HS-27A (cell line): ENCODE measurements around the gene SLC26A6.
A peak's percentile ranks its signal among the peaks of the same experiment; 100 is the strongest.

Experiments used
- DNase-seq: peaks from one replicate; pipeline ENCODE4 v3.0.0-alpha.2; 2012; ENCODE audit warnings: low read depth, missing footprints

The SLC26A6 gene, protein sequence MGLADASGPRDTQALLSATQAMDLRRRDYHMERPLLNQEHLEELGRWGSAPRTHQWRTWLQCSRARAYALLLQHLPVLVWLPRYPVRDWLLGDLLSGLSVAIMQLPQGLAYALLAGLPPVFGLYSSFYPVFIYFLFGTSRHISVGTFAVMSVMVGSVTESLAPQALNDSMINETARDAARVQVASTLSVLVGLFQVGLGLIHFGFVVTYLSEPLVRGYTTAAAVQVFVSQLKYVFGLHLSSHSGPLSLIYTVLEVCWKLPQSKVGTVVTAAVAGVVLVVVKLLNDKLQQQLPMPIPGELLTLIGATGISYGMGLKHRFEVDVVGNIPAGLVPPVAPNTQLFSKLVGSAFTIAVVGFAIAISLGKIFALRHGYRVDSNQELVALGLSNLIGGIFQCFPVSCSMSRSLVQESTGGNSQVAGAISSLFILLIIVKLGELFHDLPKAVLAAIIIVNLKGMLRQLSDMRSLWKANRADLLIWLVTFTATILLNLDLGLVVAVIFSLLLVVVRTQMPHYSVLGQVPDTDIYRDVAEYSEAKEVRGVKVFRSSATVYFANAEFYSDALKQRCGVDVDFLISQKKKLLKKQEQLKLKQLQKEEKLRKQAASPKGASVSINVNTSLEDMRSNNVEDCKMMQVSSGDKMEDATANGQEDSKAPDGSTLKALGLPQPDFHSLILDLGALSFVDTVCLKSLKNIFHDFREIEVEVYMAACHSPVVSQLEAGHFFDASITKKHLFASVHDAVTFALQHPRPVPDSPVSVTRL

DNA sequence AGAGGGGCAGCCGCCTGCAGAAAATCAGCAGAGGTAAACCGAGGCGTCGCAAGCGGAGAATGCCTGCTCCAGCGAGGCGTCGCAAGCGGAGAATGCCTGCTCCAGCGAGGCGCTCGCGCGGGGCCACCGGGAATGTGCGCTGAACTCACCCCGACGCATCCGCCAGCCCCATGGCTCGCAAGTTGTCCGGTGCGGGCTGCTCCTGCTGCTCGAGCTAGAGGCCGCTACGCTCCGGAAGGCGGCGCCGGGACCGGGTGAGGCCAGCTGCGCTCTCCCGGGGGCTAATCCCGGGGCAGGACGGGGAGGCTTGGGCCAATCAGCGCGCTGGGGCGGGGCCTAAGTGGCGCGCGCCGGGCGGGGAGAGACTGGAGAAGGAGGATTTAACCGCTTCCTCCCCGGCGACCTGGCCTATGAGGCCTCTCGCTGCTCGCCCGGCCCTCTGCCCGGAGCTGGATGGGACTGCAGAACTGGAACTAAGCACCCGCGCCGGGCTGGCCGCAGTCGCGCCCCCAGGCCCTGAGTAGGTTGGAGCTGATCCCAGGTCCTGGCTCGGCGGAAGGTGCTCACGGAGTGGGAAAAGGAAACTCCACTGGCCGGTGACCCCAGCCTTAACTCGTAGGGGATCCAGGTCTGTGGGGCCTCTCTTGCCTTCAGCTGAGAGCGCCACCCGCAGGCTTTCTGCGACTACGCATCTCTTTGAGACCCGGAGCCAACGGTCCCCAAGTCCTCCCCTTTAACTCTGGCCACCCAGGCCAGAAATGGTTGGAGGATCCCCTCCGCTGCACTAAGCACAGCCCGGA lies at the start of gene SLC26A6:
Gene SLC26A6 (minus strand): TSS at position 240 of the 800 bp plus-strand sequence. CDS start 68 bp downstream, at position 172.
- DNase-seq, result peak; percentile 82

DNA sequence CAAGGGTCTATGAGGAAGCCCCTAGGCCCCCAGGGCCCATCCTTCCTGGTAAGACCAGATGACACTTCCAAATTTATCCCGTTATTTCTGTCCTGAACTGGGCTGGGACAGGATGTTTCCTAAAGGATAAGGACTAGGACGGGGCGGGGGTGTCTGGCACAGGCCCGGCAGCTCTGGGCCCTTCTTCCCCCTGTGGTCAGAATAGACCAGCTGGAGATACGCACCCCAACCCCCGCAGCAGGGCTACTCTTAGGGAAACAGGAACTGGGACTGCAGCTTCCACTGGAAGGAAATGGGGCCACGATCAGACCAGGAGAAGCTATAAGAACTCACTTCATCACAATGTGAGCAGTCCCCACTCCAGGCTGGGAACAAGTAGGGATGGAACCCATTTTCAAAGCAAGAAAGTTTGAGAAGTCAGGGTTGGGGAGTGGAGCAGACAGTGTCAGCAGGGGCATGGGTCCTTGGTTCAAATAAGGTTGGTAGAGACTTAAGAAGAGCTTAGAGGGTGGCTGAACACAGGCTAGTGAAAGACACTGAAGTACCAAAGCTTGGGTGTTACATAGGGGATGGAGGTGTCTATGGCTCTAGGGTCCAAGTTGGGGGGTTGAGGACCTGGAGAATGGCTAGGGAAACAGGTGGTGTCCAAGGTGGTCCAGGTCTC lies 49.4 kb upstream of the SLC26A6 start:
- no peak for DNase-seq

DNA sequence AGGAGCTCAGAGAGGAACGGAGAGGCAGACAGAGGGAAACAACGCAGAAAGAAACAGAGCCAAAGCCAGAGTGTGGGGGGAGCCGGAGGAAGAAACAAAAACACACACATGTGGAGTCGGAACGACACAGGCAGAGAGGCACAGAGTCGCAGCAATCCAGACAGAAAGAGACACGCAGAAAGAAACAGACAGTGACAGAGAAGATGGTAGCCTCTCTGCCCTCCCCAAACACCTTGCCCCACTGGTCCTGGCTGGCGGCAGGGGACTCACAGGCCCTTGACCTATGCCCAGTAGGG lies 48.7 kb upstream of the SLC26A6 start:
- DNase-seq, result no peak

DNA sequence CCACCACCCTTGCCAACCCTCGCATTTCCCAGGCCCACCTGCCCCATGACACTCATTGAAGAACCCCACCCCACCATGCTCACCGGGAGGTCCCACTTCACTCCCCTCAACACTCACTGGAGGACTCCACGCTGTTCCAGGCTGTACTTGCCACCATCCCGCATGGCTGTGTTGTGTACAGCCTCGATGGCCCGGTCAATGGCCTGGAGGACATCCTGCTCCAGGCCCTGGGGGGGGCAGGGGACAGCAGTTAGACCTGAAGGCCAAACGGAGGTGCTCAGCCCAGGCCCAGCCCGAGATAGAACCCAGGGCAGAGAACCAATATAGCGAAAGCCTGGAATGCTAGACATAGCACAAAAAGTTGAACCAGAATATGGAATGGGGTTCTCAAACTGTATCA lies 47.5 kb upstream of the SLC26A6 start:
- no peak for DNase-seq

DNA sequence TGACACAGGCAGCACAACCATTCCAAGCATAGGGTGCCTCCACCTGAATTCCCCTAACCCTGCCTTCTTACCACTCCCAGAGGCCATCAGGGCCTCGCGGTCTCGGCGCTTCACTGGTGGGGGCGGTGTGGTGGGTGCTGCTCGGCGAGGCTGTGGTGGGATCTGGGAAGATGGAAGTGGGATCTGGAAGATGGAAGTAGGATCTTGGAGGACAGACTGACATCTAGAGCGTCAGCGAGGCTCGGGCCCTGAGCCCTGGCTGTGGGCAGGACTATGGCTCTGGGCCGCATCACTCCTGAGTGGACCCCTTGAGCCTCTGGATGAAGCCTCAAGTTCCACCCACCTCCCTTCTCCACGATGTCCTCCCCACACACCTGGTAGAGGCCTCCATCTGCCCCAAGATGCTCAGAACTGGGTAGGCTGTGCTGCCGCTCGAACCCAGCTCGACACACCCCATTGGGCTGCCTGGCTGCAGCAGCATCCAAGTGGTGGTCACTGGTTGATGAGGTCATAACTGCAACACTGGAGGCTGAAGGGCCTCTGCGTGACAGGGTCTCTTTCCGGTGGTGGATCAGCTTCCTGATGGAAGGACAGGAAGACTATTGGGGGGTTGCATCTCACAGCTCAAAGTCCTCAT lies 46.8 kb upstream of the SLC26A6 start:
- no peak for DNase-seq

DNA sequence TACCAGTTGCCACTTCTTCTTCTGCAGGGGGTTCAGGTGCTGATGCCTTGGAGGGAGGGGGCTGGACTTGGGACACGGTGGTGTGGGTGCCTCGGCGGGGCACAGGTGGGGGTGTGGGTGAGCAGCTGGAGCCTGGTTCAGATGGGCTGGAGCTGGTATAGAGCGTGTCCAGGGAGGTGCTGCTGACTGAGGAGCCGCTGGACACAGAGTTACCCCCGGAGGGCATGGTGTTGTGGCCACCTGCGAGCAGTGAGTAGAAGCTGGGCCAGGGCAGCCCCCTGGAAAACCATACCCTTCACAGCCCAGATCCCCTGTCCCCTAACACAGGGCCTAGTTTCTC lies 46.2 kb upstream of the SLC26A6 start:
- no peak for DNase-seq

DNA sequence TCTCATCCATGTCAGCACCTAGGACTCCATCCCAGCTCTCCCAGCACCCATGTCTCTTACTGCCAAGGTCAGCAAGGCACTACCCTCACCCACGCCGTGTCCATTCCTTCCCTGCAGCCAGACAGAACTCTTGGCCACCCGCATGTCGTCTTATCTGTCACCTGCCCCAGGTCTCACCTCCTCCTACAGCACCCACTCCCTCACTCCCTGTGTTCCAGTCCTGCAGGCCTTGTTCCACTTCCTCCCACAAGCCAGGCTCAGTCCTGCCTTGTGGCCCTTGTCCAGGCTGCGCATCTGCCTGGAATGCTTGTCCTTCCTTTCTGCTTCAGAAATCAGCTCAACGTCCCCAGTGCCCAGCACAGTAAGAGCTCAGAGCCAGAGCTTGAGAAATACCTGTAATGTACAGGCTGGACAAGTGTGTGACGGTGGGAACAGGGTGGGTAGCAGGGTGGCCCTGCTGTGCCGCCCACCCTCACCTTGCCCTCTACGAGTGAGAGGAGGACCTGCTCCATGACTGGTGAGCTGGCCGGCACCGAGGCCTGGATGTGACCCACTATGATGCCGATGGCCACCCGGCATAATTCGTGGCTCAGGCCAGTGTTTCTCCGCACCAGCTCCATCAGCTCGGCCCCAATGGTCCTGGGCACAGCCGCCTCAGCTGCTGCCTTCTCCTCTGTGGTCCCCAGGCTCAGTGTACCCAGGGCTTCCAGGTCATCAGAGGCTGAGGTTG lies 45.7 kb upstream of the SLC26A6 start:
- DNase-seq, result no peak

DNA sequence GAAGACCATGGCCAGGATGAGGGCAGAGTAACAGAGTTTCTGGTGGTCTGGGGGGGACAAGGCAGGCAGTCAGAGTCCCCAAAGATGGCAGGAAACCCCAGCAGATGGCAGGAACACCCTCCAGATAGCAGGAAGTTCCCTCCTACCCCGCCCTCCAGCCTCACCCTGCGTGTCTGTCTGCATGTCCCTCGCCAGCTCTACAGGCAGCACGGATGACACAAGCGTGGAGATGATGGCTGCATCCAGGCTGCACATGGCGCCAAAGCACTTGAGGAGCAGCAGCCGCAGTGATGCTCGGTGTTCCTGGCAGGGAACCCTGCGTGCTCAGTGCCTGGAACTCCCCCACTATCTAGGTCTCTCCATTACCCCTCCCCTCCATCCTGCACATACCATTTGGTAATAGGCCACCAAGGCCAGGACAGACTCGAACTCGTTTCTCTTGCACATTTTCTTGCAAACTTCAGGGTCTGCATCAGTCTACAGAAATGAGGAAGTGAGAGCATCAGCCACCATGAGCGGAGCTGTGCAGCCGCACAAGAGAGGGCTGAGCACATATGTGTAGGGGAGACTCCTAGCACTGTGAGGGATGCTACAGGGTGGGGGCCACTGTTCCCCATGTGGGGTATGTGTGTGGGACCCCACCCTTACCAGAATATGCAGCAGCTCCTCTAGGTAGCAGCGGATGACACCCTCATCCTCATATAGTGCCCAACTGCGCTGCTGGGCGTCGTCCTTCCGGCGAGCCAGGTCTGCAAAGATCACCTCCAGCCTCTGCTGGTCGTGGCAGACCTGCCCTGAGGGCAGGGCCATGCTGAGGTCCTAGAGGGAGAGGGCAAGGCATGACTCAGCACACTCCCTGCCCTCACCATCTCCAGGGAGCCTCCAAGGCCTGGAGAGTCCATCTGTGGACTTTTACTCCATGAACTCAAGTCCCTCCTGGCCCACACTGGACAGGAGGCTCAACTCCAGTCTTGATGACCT lies 44.4 kb upstream of the SLC26A6 start:
- DNase-seq, result no peak

DNA sequence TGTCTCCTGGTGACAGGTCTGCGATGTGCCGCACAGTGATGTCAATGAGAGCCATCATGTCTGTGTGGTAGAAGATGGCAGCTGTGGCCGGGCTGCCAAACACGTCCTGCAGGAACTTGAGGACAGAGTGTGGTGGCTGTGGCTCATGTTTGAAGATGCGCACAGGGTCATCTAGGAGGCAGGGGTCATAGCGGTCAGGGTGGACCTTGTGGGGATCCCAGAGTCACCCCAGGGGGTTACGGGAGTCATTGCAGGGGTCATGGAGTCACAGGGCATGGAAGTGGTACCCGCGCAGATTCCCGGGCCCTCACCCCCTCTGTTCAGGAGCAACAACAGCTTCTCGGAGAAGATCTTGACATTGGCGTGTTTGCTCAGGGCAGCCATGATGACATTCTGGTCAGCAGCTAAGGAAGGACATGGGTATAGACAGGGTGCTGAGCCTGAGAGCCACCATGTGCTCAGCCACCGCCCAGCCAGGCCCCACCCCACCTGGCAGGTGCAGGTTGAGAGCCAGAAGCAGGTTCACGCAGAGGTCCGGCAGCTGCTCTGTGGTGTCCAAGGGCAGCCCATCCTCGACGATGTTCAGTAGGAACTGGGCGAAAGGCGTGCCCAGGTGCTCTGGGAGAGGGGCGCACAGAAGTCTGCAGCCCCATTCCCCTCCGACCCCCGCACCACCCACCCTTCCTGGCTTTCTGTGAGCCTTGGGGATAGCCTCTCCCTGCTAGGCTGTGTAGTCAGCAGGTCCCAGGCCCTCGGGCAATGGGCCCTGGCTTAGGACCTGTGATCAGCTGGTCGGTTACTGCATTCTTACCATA lies 43.5 kb upstream of the SLC26A6 start:
- no peak for DNase-seq

DNA sequence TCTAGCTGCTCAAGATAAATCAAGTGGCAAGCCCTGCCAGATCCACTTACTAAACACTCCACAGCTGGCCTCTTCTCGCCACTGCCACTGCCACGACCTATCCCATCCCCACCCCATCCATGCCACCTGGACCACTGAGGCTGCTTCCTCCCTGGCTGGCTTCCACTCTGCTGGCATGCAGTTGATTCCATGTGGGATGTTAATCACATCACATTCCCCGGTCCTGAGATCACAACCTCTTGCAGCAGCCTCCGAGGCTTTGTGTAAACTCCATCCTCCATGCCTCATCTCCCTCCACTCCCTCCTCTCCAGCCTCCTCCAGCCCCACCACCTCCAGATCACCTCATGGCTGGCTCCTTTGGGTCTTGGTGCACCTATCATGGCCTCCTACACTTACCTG lies 42.8 kb upstream of the SLC26A6 start:
- no peak for DNase-seq

DNA sequence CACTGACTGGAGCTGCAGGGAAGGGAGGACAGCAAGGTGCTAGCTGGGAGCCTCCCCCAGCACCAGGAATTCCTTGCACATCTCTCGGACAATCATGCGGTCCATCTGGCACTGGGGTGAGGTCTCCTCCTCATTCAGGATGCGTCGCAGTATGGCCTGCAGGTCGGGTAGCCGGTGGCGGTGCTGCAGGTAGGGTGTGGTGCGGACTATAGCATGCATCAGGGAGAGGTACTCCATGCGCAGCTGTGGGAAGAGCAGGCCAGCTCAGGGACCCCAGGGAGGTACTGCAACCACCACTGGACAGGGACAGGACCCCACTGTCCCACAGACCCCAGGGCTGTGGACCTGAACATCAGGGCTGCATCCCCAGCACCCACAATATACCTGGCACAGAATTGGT lies 39.2 kb upstream of the SLC26A6 start:
- DNase-seq, result no peak

DNA sequence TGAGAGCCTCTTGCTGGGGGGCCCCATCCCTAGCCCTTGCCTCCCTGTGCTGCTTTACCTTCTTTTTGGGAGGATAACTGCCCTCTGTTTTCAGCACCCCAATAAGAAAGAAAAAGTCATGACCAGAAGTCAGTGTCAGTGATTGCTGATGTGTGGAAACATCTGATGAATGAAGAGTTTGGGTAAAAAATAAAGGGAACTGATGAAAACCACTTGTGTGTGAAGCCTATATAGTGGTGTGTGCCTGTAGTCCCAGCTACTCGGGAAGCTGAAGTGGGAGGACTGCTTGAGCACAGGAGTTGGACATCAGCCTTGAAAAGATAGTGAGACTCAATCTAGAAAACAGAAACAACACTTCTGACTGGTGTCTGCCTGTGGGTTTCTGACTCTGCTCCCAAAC lies 37.3 kb upstream of the SLC26A6 start:
- DNase-seq, result no peak

DNA sequence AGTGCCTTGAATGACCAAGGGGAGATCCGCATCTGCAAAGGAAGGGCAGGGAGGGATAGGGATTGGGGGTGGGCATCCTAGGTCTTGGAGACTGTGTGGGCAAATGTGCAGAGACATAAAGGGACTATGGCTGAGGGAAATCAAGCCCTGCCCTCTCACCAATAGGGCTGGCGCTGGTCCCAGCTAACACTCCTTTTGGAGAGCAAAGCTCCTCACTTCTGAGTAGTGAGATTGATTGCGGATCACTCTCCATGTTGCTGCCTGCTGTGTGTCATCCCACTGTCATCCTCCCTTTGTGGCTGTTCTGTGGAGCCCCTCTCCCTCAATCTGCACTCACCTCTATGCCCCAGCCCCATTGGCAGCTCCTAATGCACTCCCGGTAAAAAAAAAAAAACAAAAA lies 29.7 kb upstream of the SLC26A6 start:
- no peak for DNase-seq

DNA sequence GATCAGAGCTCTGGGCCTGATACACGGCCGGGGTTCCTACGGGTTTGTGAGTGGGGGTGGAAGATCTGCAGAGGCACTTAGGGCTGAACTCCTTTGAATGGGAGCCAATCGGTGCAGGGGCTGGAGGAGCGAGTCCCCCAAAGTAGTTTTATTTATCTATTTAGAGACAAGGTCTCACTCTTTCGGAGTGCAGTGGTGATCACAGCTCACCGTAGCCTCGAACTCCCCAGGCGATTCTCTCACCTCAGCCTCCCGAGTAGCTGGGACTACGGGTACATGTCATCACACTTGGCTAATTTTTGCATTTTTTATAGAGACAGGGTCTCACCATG lies 29.0 kb upstream of the SLC26A6 start:
- no peak for DNase-seq

DNA sequence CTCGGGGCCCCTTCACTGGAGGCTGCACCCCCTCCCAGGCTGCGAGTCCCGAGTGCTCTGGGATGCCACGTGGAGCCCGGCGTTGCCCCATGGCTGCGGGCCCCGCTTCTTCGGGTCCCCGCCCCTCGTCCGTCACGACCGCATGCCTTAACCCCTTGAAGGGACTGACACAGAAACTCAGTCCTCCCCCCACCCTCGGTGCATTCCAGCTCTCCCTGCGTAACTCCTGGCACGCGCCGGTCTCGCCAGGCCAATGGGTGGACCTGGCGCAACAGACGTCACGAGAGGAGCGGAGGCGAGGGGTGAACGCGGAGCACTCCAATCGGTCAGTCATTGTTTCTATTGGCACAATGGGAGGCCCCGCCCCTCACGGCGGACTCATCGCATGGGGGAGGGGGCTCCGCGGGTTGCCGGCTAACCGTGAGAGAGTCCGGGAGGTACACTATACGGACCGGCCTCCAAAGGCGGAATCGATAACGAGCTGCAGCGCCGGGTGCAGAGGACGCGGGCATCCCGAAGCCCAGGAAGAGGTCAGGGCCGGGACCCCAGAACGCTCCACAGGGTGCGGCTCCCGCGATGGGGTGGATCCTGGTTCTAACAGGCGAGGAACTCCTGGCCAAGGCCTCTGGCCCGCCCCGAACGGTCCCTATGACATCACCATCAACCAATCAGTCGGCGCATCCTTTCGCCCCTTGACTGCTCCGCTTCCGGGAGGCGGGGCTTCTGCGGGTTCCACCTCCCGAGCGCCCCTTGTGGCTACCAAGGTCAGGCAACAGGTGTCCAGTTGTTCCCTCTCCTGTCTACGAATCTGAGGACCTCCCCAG lies 28.4 kb upstream of the SLC26A6 start:
- DNase-seq, result peak; percentile 98

DNA sequence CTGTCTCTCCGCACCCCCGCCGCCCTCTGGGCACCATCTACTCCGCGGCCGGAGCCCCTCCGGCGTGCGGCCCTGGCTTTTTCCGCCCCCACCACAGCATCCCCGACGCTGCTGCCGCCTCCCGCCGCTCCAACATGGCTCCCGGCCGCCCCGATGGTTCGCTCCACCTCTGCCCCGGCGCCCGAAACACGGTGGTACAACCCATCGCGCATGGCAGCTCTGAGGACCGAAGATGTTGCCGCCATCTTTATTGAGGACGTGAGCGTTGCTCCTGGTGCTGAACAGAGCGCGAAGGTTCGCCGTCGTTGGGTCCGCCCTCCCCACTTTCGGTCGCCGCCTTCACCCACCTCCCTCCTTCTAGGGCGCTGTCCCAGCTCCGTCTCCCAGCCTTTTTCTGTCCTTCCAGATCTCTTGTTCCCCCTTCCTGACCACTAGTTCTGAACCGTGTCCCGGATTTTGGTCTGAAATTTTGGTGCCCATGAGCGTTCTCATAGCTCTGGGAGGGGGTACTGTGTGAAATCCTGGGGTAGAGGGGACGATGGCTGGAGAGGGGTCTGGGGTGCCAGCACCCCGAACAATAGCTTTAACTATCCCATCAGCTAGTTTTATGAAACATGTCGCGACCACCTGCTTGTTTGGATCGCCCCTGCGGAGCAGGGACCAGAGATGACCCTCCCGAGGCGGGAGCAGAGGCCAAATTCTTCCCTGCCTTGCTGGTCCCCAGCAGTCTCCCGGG lies 27.7 kb upstream of the SLC26A6 start, which contains the start of gene CELSR3:
Gene CELSR3 (minus strand): TSS at position 134 of the 736 bp plus-strand sequence. CDS start 252 bp downstream, outside the sequence.
- DNase-seq, result peak; percentile 84

DNA sequence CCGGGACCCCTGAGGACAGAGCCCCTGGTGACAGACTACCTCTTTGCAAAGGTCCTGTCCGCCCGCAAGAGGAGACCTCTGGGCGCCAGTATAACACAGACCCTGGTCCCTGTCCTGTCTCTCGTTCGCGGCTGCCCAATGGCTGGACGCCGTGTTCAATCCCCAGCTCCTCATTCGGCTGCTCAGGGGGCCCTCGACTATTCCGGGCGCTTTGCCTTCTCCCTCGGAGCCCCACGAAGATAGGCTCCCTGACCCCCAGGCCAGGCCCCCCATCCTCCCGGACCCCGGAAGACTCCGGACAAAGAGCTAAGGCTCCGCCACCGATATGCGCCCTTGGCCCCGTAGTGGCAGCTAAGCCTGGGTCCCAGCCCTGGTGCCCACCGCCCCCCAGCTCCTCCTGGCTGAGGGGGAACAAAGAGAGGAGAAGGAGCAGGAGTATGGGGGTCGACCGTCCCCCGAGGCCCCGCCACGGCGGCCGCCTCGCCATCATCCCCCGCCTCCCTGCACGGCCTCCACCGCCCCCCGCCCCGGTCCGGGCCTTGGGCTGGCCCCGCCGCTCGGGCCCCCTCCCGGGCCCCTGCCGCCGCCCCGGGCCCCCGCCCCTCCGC lies 27.0 kb upstream of the SLC26A6 start:
- DNase-seq, result no peak
